Mesendoderm (in vitro differentiated cells): ENCODE data around the gene SIAH3.
A peak's percentile ranks its signal among the peaks of the same experiment; 100 is the strongest.

Source experiments
- DNase-seq: peaks from one replicate; pipeline ENCODE4 v3.0.0; 2013
- H2AK5ac ChIP-seq: 2 replicates; pipeline ENCODE4 v1.6.1; 2013; ENCODE audit warnings: low read length, inconsistent platforms
- H2BK120ac ChIP-seq: 2 replicates; pipeline ENCODE4 v1.6.1; 2013; ENCODE audit warnings: low read depth, mild to moderate bottlenecking, low read length, moderate library complexity, mixed read lengths
- H2BK15ac ChIP-seq: replicated peaks from 2 replicates; pipeline ENCODE4 v1.6.1; 2013; ENCODE audit warnings: low read depth, mild to moderate bottlenecking, moderate library complexity
- H2BK5ac ChIP-seq: 2 replicates; pipeline ENCODE4 v1.6.1; 2013; ENCODE audit warnings: low read length, inconsistent platforms
- H3K18ac ChIP-seq: 2 replicates; pipeline ENCODE4 v1.6.1; 2013; ENCODE audit warnings: mild to moderate bottlenecking, low read length, mixed read lengths
- H3K23ac ChIP-seq: one replicate; pipeline ENCODE4 v1.6.1; 2013; ENCODE audit warnings: low read length
- H3K27ac ChIP-seq: 2 replicates; pipeline ENCODE4 v1.5.1; 2013; ENCODE audit warnings: low read depth, mild to moderate bottlenecking, inconsistent platforms, low read length, moderate library complexity
- H3K27me3 ChIP-seq: 2 replicates; pipeline ENCODE4 v1.6.1; 2013; ENCODE audit warnings: low read length, control low read depth, mild to moderate bottlenecking, inconsistent platforms; ENCODE audit not compliant: insufficient read depth, poor library complexity
- H3K36me3 ChIP-seq: 2 replicates; pipeline ENCODE4 v1.6.1; 2013; ENCODE audit warnings: low read length, inconsistent platforms; ENCODE audit not compliant: control insufficient read depth, insufficient read depth
- H3K4ac ChIP-seq: one replicate; pipeline ENCODE4 v1.6.1; 2013; ENCODE audit warnings: low read depth, mild to moderate bottlenecking, low read length, moderate library complexity
- H3K4me1 ChIP-seq: 2 replicates; pipeline ENCODE4 v1.6.1; 2013; ENCODE audit warnings: low read depth, low read length, inconsistent platforms; ENCODE audit not compliant: control insufficient read depth
- H3K4me2 ChIP-seq: 2 replicates; pipeline ENCODE4 v1.6.1; 2013; ENCODE audit warnings: low read length
- H3K4me3 ChIP-seq: 2 replicates; pipeline ENCODE4 v1.5.1; 2013; ENCODE audit warnings: mild to moderate bottlenecking, low read length
- H3K56ac ChIP-seq: one replicate; pipeline ENCODE4 v1.6.1; 2013; ENCODE audit warnings: low read length
- H3K79me1 ChIP-seq: 2 replicates; pipeline ENCODE4 v1.6.1; 2013; ENCODE audit warnings: low read length, inconsistent platforms
- H3K79me2 ChIP-seq: 2 replicates; pipeline ENCODE4 v1.6.1; 2013; ENCODE audit warnings: mild to moderate bottlenecking, low read length; ENCODE audit not compliant: control insufficient read depth, insufficient read depth
- H3K9ac ChIP-seq: 2 replicates; pipeline ENCODE4 v1.6.1; 2013; ENCODE audit warnings: low read length, inconsistent platforms
- H4K5ac ChIP-seq: one replicate; pipeline ENCODE4 v1.6.1; 2013; ENCODE audit warnings: low read length
- H4K8ac ChIP-seq: one replicate; pipeline ENCODE4 v1.6.1; 2013; ENCODE audit warnings: low read depth, mild to moderate bottlenecking, control low read depth, low read length, moderate library complexity
- WGBS: extraction: QIAGEN DNeasy Blood & Tissue Kit; methylation state at CpG from one replicate; pipeline ENCODE4 v1.1.7; 2013; ENCODE audit warnings: low lambda C conversion rate, missing lambda C conversion rate; ENCODE audit not compliant: insufficient coverage; ENCODE audit errors: extremely low coverage; 5-methylcytosine and 5-hydroxymethylcytosine counted together

Gene SIAH3

DNA sequence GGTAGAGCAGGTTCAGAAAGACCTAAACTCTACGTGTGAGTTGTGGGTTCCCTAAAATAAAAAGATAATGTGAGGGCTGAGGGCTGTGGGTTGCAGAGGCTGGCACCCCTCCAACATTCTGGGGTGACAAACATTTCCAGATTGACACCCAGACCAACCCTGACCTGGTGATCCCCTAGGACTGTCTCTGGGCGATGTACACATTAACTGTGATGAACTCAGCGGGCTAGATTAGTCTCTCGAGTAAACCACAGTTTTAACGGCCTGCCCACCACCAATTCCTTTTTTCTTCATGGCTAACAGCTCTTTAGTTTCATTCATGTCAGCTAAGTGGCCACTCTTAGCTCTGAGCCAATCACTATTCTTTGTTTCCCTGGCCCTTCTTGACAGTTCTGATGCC lies 24.8 kb downstream of the SIAH3 start:
- no peak overlapping the region for H3K56ac ChIP-seq

DNA sequence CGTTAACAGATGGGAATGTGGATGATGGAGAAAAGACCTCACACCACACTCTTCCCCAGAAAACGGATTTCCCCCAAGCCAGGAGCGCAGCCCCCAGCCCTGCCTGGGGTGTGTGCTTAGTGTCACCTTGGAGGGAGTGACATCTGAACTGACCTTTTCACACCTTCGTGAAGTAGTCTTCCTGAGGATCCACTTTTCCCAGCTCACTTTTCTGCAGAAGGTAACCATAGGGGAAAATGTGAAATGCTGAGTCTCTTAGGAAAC lies 26.2 kb downstream of the SIAH3 start:
- H3K36me3 ChIP-seq = no peaks in the 10 kb centered on the region
- no peak overlapping the region for H3K18ac ChIP-seq
- H3K4ac ChIP-seq = no peak overlapping the region
- DNase-seq = peak; percentile 29
- no peaks in the 10 kb centered on the region for H3K79me2 ChIP-seq
- WGBS = no CpG with 5 or more reads among the region's 4 CpGs
- H3K56ac ChIP-seq = no peak overlapping the region
- no peak overlapping the region for H4K5ac ChIP-seq
- H2BK5ac ChIP-seq = no peak overlapping the region
- no peak overlapping the region for H3K23ac ChIP-seq
- H3K4me2 ChIP-seq = no peak overlapping the region
- H2BK15ac ChIP-seq = no peak overlapping the region
- no peaks in the 10 kb centered on the region for H3K79me1 ChIP-seq
- H2AK5ac ChIP-seq = no peak overlapping the region
- no peaks in the 10 kb centered on the region for H3K27me3 ChIP-seq
- no peak overlapping the region for H2BK120ac ChIP-seq
- no peak overlapping the region for H3K4me3 ChIP-seq
- no peak overlapping the region for H4K8ac ChIP-seq
- no peaks in the 10 kb centered on the region for H3K4me1 ChIP-seq
- H3K9ac ChIP-seq = no peak overlapping the region
- no peak overlapping the region for H3K27ac ChIP-seq

More for the DNA sequence above, 24.8 kb downstream of the SIAH3 start:
- Histone ChIP-seq H2AK5ac (no peak overlapping the region), H3K23ac (no peak overlapping the region), H2BK120ac (no peak overlapping the region), H3K4me3 (no peak overlapping the region), H3K27ac (no peak overlapping the region), H4K5ac (no peak overlapping the region), H4K8ac (no peak overlapping the region), H3K4me2 (no peak overlapping the region), H3K27me3 (no peaks in the 10 kb centered on the region), H2BK15ac (no peak overlapping the region), H3K36me3 (no peaks in the 10 kb centered on the region), H3K9ac (no peak overlapping the region), H3K79me1 (no peaks in the 10 kb centered on the region), H3K4ac (no peak overlapping the region), H3K79me2 (no peaks in the 10 kb centered on the region), H3K18ac (no peak overlapping the region), H3K4me1 (no peaks in the 10 kb centered on the region), H2BK5ac (no peak overlapping the region)
- no CpG with 5 or more reads among the region's 5 CpGs for WGBS
- DNase-seq = no peak

DNA sequence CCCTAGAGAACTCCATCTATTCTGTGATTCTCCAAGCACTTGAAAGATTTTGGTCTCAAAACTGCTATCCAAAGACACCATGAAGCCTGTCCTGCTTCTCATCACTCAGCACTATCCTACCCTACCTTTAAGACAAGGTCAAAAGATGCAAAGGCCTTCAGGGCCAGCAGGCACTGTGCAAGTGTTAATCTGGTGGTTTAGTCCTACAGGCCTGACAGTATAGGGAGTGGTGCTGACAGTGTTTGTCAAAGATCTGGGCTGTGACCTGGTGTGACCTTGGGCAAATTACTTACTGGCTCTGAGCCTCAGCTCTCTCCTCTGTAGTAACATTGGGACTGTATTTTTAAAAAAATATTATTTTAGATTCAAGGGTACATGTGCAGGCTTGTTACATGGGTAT lies 28.0 kb downstream of the SIAH3 start:
- Histone ChIP-seq H4K8ac (no peak overlapping the region), H3K79me2 (no peaks in the 10 kb centered on the region), H3K4ac (no peak overlapping the region), H2AK5ac (no peak overlapping the region), H2BK15ac (no peak overlapping the region), H3K79me1 (no peaks in the 10 kb centered on the region), H4K5ac (no peak overlapping the region), H2BK5ac (no peak overlapping the region), H3K27ac (no peak overlapping the region), H3K23ac (no peak overlapping the region), H3K9ac (no peak overlapping the region), H3K36me3 (no peaks in the 10 kb centered on the region), H3K4me1 (no peaks in the 10 kb centered on the region), H3K4me2 (no peak overlapping the region), H3K56ac (no peak overlapping the region), H3K4me3 (no peak overlapping the region), H3K18ac (no peak overlapping the region), H3K27me3 (no peaks in the 10 kb centered on the region), H2BK120ac (no peak overlapping the region)
- no peak for DNase-seq

DNA sequence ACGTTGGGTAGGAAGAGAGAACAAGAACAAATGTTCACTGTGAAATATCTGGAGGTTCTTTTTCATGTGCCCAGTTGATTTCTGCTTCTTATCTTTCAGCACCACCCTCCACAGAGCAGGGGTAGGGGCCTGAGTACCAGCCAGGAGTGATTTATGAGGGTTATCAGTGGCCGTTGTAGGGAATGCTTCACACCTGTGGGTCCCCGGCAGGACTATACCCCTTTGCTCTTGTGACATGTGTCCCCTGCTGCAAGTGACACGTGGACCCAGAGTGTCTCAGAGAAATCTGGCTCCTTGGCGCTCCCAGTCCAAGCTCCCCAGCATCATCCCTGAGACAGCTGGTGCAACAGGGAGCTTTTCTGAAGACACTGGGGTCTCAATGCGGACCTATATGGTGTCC lies 29.7 kb downstream of the SIAH3 start:
- no peaks in the 10 kb centered on the region for H3K36me3 ChIP-seq
- H3K4me2 ChIP-seq = no peak overlapping the region
- H3K4me3 ChIP-seq = no peak overlapping the region
- no peak overlapping the region for H3K27ac ChIP-seq
- no peak for DNase-seq
- no peak overlapping the region for H2BK15ac ChIP-seq
- no peak overlapping the region for H3K4ac ChIP-seq
- H2BK5ac ChIP-seq = no peak overlapping the region
- H3K23ac ChIP-seq = no peak overlapping the region
- H4K5ac ChIP-seq = no peak overlapping the region
- no peak overlapping the region for H3K18ac ChIP-seq
- no peaks in the 10 kb centered on the region for H3K79me2 ChIP-seq
- no peak overlapping the region for H3K9ac ChIP-seq
- no peaks in the 10 kb centered on the region for H3K79me1 ChIP-seq
- no peak overlapping the region for H3K56ac ChIP-seq
- H2AK5ac ChIP-seq = no peak overlapping the region
- no peak overlapping the region for H4K8ac ChIP-seq
- H3K27me3 ChIP-seq = no peaks in the 10 kb centered on the region
- no peaks in the 10 kb centered on the region for H3K4me1 ChIP-seq
- no CpG with 5 or more reads among the region's 6 CpGs for WGBS
- H2BK120ac ChIP-seq = no peak overlapping the region

DNA sequence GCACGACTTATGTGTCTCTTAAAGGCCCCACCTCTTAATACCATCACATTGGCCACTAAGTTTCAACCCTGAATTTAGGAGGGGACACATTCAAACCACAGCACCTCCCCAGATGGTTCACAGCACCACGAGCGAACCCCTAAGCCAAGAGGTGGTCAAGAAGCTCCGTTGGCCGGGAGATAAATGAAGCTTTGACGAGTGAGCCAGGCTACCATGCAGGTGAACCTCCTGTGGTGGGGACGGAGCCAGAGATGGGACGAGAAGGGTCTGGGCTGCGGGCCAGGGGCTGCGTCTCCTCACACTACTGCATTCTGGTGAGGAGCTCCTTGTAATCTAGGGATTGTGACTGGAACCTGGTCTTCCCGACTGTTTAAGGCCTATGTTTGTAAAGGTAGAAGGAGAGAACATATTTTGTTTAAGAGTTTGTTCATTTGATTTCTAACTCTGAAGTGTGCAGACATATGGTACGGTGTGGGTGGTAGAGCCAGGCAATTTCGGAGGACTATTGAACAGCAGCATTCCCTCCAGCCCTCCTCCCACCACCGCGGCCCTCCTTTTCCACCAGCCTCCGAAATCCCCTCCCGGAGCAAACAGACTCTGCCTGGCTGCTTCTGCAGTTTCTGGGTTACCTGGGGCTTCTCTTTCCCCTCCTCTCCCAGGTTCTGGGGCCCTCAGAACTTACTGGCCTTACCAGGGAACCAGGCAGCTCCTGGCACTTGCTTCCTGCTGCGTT lies 31.3 kb downstream of the SIAH3 start:
- Histone ChIP-seq H4K5ac (no peak overlapping the region), H3K9ac (no peak overlapping the region), H3K4me2 (no peak overlapping the region), H3K23ac (no peak overlapping the region), H3K27me3 (no peaks in the 10 kb centered on the region), H3K18ac (no peak overlapping the region), H3K36me3 (no peaks in the 10 kb centered on the region), H2BK120ac (no peak overlapping the region), H3K56ac (no peak overlapping the region), H4K8ac (no peak overlapping the region), H3K4ac (no peak overlapping the region), H2BK15ac (no peak overlapping the region), H3K4me1 (no peaks in the 10 kb centered on the region), H3K79me1 (no peaks in the 10 kb centered on the region), H2AK5ac (no peak overlapping the region), H3K79me2 (no peaks in the 10 kb centered on the region), H2BK5ac (no peak overlapping the region), H3K4me3 (no peak overlapping the region), H3K27ac (no peak overlapping the region)
- no peak for DNase-seq
- WGBS = no CpG with 5 or more reads among the region's 18 CpGs

DNA sequence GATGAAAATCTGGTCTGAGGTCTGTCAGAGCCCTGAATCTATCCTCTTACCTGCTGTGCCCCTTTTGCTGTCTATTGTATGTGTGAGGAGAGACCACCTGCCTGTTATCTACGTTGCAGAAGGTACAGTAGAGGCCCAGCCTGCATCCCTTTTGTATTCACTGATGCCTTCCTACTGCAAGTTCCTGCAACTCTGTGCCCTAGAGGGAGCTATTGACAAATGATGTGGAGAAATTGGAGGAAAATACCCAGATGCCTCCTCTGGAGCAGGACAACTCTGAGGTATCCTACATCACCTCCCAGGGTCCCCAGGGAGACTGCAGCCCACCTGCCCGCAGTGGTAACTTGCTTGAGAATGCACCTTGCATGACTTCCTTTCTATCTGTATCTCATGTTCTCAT lies 33.7 kb downstream of the SIAH3 start:
- H2BK15ac ChIP-seq = no peak overlapping the region
- no peaks in the 10 kb centered on the region for H3K79me1 ChIP-seq
- H3K36me3 ChIP-seq = no peaks in the 10 kb centered on the region
- H4K5ac ChIP-seq = no peak overlapping the region
- H2BK120ac ChIP-seq = no peak overlapping the region
- peak; percentile 58 for DNase-seq
- H3K27ac ChIP-seq = no peak overlapping the region
- no peak overlapping the region for H3K56ac ChIP-seq
- H3K18ac ChIP-seq = no peak overlapping the region
- no peak overlapping the region for H3K9ac ChIP-seq
- H2BK5ac ChIP-seq = no peak overlapping the region
- no CpG with 5 or more reads among the region's 2 CpGs for WGBS
- H3K79me2 ChIP-seq = no peaks in the 10 kb centered on the region
- no peaks in the 10 kb centered on the region for H3K27me3 ChIP-seq
- no peak overlapping the region for H3K4me2 ChIP-seq
- no peak overlapping the region for H4K8ac ChIP-seq
- H2AK5ac ChIP-seq = no peak overlapping the region
- H3K23ac ChIP-seq = no peak overlapping the region
- H3K4me3 ChIP-seq = no peak overlapping the region
- no peaks in the 10 kb centered on the region for H3K4me1 ChIP-seq
- H3K4ac ChIP-seq = no peak overlapping the region
